RWPE1 (cell line): ENCODE measurements around the gene SUGCT.
"Not testable (repeated sequence)": the region's sequence is repeated elsewhere in the genome, so short reads cannot be mapped to it uniquely, and the experiment has no call there.

Source experiments
- CTCF ChIA-PET: fragments of 350-600 bp; sonication (Branson Sonifier 250); formaldehyde crosslinking; extraction: SDS; loops from one replicate; lab custom pipeline; 2021; lab: Yijun Ruan, JAX
- POLR2A ChIA-PET: fragments of 400-600 bp; formaldehyde crosslinking; extraction: SDS; loops from one replicate; lab custom pipeline; 2020; ENCODE audit warnings: antibody characterized with exemption; ENCODE audit not compliant: low non-redundant PET; lab: Yijun Ruan, JAX
- DNase-seq: peaks from one replicate; pipeline ENCODE4 v3.0.0; 2012; ENCODE audit warnings: low spot score
- H3K27ac ChIP-seq: fragments of 450-650 bp; 2 replicates; pipeline ENCODE4 v1.5.1; 2017
- TF ChIP-seq, protein P1 (sequence below): fragments of 450-650 bp; conservative IDR thresholded peaks from 2 replicates; pipeline ENCODE4 v1.5.1; 2017; ENCODE audit warnings: low read depth, mild to moderate bottlenecking

Gene SUGCT

DNA sequence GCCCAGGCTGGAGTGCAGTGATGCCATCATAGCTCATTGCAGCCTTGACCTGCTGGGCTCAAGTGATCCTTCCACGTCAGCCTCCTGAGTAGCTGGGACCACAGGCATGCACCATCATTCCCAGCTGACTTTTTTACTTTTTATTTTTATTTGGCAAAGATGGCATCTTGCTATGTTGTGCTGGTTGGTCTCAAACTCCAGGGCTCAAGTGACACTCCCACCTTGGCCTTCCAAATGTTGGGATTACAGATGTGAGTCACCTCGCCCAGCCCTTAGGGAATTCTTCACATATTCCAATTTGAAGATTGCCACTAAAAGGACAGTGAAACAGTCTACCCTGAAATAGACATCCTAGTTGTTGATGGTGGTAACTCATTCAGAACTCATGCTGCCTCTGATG lies 27.7 kb downstream of the SUGCT start:
- H3K27ac ChIP-seq: no peak overlapping the region
- DNase-seq: no peak
- CTCF ChIA-PET: no interaction called here
- TF ChIP-seq, protein P1, sequence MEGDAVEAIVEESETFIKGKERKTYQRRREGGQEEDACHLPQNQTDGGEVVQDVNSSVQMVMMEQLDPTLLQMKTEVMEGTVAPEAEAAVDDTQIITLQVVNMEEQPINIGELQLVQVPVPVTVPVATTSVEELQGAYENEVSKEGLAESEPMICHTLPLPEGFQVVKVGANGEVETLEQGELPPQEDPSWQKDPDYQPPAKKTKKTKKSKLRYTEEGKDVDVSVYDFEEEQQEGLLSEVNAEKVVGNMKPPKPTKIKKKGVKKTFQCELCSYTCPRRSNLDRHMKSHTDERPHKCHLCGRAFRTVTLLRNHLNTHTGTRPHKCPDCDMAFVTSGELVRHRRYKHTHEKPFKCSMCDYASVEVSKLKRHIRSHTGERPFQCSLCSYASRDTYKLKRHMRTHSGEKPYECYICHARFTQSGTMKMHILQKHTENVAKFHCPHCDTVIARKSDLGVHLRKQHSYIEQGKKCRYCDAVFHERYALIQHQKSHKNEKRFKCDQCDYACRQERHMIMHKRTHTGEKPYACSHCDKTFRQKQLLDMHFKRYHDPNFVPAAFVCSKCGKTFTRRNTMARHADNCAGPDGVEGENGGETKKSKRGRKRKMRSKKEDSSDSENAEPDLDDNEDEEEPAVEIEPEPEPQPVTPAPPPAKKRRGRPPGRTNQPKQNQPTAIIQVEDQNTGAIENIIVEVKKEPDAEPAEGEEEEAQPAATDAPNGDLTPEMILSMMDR: no peak
- POLR2A ChIA-PET: no interaction called here

DNA sequence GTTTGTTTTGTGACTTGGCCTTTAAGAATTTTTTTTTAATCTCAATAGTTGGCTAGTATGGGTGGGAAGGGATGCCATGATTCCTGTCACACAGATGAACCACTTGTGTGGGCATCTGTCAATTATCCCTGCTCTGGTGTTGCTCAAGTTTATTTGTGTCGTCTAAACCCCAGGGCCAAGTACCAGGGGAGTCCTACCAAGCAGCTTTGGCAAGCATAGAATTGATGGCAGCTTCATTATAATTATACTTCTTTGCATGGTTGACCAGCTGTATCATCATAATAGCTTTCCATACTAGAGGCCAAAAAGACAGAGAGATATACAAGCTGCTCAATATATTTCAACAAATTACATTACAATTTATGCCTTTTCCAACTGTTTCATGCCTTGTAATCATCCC lies 30.4 kb downstream of the SUGCT start:
- ChIA-PET POLR2A (no interaction called here), CTCF (no interaction called here)
- no peak overlapping the region for H3K27ac ChIP-seq
- no peak for DNase-seq
- TF ChIP-seq, protein P1: no peak

DNA sequence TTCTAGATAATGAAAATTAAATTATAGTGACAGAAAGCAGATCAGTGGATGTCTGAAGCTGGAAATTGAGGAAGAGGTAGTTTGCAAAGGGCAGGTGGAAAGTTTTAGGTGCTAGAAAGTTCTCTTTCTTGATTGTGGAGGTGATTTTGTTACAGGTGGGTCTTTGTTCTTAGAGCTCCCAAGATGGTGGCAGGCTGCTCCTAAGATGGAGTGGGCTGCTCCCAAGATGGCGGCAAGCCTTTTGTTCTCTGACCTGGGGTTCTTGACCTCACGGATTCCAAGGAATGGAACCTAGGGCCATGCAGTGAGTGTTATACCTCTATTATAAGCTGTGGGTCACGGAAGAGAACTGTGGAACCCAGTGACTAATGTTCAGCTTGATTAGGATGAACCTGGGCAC lies 32.5 kb downstream of the SUGCT start:
- DNase-seq: no peak
- CTCF ChIA-PET: no interaction called here
- POLR2A ChIA-PET: no interaction called here
- TF ChIP-seq, protein P1: no peak
- H3K27ac ChIP-seq: no peak overlapping the region

DNA sequence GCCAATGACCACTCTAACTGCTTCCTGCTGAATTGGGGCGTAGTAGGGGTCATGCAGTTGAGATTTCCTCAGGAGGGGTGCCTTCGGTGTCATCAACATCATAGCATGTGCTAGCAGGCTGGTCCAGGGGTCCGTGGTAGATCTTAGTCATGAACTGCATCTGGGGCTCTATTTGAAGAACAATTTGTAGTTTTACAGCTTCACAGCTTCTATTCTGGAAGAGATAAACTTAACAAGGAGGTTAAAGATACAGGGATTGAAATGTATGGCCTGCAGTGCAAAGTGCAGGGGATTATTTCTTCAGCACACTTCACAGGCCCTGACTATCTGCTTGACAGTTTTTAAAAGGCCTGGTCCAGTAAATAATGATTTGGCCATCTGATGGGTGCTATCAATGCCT lies 33.5 kb downstream of the SUGCT start:
- H3K27ac ChIP-seq, CTCF ChIA-PET, POLR2A ChIA-PET, DNase-seq: not testable (repeated sequence)

DNA sequence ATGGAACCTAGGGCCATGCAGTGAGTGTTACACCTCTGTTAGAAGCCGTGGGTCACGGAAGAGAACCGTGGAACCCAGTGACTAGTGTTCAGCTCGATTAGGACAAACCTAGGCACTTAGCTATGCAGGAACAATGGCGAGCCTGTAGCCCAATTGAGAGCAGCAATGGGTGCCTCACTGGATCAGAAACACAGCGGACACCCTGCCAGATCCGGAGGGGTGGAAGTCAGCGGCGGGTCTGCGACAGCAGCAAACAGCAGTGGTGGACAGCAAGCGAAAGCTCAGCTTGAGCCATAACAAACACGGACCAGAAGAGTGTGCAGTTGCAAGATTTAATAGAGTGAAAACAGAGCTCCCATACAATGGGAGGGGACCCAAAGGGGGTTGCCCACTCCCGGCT lies 38.3 kb downstream of the SUGCT start:
- DNase-seq, CTCF ChIA-PET, POLR2A ChIA-PET, H3K27ac ChIP-seq: not testable (repeated sequence)

DNA sequence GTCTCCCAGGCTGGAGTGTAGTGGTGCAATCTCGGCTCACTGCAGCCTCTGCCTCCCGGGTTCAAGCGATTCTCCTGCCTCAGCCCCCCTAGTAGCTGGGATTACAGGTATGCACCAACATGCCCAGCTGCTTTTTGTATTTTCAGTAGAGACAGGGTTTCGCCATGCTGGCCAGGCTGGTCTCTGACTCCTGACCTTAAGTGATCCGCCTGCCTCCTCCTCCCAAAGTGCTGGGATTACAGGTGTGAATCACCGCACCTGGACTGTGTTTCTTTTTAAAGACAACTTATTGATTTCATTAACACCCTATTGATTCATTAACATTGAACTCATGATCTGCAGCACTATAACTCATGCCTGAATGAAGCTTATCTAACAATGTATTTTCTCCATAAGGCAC lies 40.5 kb downstream of the SUGCT start:
- DNase-seq, POLR2A ChIA-PET, H3K27ac ChIP-seq: not testable (repeated sequence)
- CTCF ChIA-PET: interaction anchor here (0.6 to 0.7 kb wide), 2 partner anchors 23 to 38 kb away, joined by 3 read pairs; no protein-coding TSS in a partner anchor

DNA sequence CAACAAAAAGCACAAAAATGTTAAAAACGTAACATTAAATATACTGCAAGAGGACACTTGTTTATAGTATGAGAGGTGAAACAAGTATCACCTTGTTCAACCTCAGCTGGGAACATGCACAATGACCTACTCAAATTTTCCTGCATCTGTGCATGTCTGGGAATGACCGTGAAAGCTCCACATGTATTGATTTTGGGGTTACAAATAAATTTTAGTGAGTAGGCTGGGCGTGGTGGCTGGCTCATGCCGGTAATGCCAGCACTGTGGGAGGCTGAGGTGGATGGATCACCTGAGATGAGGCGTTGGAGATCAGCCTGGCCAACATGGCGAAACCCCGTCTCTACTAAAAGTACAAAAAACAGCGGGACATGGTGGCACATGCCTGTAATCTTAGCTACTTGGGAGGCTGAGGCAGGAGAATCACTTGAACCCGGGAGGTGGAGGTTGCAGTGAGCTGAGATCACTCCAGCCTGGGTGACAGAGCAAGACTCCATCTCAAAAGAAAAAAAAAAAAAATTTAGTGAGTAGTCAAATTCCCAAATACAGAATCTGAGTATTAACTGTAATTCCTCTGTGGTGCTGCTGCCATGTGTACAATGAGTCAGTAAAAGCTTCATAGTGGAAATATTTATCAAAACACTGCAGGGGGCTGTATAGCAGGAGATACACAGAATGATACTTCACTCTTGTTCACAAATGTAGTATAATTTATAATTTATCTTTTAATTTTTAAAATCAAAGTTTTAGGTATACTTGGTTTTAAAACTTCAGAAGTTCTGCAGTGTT lies 41.1 kb downstream of the SUGCT start:
- DNase-seq: no peak
- ChIA-PET POLR2A (no interaction called here), CTCF (interaction anchor here (0.6 to 0.7 kb wide), 2 partner anchors 22 to 39 kb away, joined by 3 read pairs; no protein-coding TSS in a partner anchor)
- TF ChIP-seq, protein P1: no peak
- no peak overlapping the region for H3K27ac ChIP-seq

DNA sequence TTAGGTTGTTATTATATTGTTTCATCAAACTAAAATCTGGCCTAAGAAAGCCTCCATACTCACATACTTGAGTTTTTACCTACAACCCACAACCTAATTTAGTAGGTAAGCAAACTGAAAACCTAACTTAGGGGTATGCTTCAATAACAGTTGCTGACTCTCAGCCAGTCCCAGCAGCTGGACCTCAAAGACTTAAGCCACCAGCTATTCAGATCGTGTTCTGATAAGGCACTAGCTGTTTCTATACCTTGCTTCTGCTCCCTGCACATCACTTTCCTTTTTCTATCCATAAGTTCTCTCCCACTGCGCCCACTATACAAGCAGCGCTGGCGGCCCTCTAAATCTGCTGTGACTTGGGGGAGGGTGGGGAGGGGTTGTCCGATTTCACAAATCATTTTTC lies 42.3 kb downstream of the SUGCT start:
- DNase-seq: no peak
- ChIA-PET POLR2A (no interaction called here), CTCF (no interaction called here)
- H3K27ac ChIP-seq: no peak overlapping the region
- TF ChIP-seq, protein P1: no peak
